ENCODE measurements around the gene RBM8A. TPM values are rescaled to one million over a fixed set of nuclear protein-coding genes. Genes with fewer than 3 reads are reported as not detected.
"Not testable (repeated sequence)": the region's sequence is repeated elsewhere in the genome, so short reads cannot be mapped to it uniquely, and the experiment has no call there.

The RBM8A gene
- total and polyA plus RNA-seq, 9 of the 15 experiments (the other 6 are each of a cell fraction or from before 2014, with no cell fraction given): 215 to 1,035 (median 291) TPM

DNA sequence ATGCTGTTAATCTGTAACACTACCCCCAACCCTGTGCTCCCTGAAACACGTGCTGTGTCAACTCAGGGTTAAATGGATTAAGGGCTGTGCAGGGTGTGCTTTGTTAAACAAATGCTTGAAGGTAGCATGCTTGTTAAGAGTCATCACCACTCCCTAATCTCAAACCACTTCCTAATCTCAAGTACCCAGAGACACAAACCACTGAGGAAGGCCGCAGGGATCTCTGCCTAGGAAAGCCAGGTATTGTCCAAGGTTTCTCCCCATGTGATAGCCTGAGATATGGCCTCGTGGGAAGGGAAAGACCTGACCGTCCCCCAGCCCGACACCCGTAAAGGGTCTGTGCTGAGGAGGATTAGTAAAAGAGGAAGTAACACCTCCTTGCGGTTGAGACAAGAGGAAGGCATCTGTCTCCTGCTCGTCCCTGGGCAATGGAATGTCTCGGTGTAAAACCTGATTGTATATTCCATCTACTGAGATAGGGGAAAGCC is 5.3 kb upstream of the RBM8A start (continued):
- 0 out of 2 replicates have a peak, but pooled peaks have one; percentile 27 for TF ChIP-seq FOXP4 (CRISPR knock-in tag; IDR thresholded peaks at IDR 0.05; ENCODE audit: borderline replicate concordance)
- peak; percentile 74 for TF ChIP-seq EP300 (IDR thresholded peaks at IDR 0.05; ENCODE audit: low read length)
- peak; percentile 86 for TF ChIP-seq MTA1 (IDR thresholded peaks at IDR 0.05; ENCODE audit: borderline replicate concordance)
- TF ChIP-seq PML (IDR thresholded peaks at IDR 0.05; ENCODE audit: low read length): peak; percentile 92
- TF ChIP-seq CC2D1A (IDR thresholded peaks at IDR 0.05): peak; percentile 91
- TF ChIP-seq HBP1 (CRISPR knock-in tag; IDR thresholded peaks at IDR 0.05): 0 out of 2 replicates have a peak, but pooled peaks have one; percentile 50
- TF ChIP-seq, protein P1, sequence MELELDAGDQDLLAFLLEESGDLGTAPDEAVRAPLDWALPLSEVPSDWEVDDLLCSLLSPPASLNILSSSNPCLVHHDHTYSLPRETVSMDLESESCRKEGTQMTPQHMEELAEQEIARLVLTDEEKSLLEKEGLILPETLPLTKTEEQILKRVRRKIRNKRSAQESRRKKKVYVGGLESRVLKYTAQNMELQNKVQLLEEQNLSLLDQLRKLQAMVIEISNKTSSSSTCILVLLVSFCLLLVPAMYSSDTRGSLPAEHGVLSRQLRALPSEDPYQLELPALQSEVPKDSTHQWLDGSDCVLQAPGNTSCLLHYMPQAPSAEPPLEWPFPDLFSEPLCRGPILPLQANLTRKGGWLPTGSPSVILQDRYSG (tag; conservative IDR thresholded peaks at IDR 0.05; ENCODE audit: low read depth): peak; percentile 69; the same call in 1 of the 2 replicates
- peak; percentile 39; the same call in 1 of the 2 replicates for TF ChIP-seq CREB1 (IDR thresholded peaks at IDR 0.05)
- TF ChIP-seq CREB1 (CRISPR knock-in tag; IDR thresholded peaks at IDR 0.05): peak; percentile 58; the same call in 1 of the 2 replicates
- TF ChIP-seq ETV5 (CRISPR knock-in tag; IDR thresholded peaks at IDR 0.05; ENCODE audit: low read depth): peak; percentile 73
- TF ChIP-seq TOE1 (IDR thresholded peaks at IDR 0.05; ENCODE audit: borderline replicate concordance): 0 out of 2 replicates have a peak, but pooled peaks have one; percentile 53
- not testable (repeated sequence) for TF ChIP-seq TOE1 (CRISPR knock-in tag; IDR thresholded peaks at IDR 0.05; ENCODE audit: borderline replicate concordance, low read depth); NR2C2 (CRISPR knock-in tag; IDR thresholded peaks at IDR 0.05)
- TF ChIP-seq ZNF24 (IDR thresholded peaks at IDR 0.05): peak; percentile 49; the same call in 1 of the 2 replicates
- peak; percentile 94; the same call in 1 of the 2 replicates for TF ChIP-seq ESRRA (IDR thresholded peaks at IDR 0.05; ENCODE audit: borderline replicate concordance, low read depth)
- 0 out of 2 replicates have a peak, but pooled peaks have one; percentile 33 for TF ChIP-seq ZNF583 (CRISPR knock-in tag; IDR thresholded peaks at IDR 0.05)
- peak; percentile 98 for TF ChIP-seq CXXC5 (CRISPR knock-in tag; IDR thresholded peaks at IDR 0.05)
- peak; percentile 83 for TF ChIP-seq MYC (IDR thresholded peaks at IDR 0.05; ENCODE audit: low read depth, low read length)
- TF ChIP-seq MYC (CRISPR knock-in tag; IDR thresholded peaks at IDR 0.05; ENCODE audit: borderline replicate concordance, low read depth): 0 out of 2 replicates have a peak, but pooled peaks have one; percentile 9
- TF ChIP-seq SOX6 (IDR thresholded peaks at IDR 0.05): peak; percentile 99
- peak; percentile 41; the same call in 1 of the 2 replicates for TF ChIP-seq NR2C2 (tag; IDR thresholded peaks at IDR 0.05)
- peak; percentile 76 for TF ChIP-seq ATF7 (IDR thresholded peaks at IDR 0.05)
- TF ChIP-seq NRF1 (conservative IDR thresholded peaks at IDR 0.05 in 1 of 2, IDR thresholded peaks at IDR 0.05 in 1 of 2): peak; percentile 8 to 37; a peak in 1 of 4 replicates
- peak; percentile 96 for TF ChIP-seq CBFA2T2 (conservative IDR thresholded peaks at IDR 0.05)
- TF ChIP-seq CREM (IDR thresholded peaks at IDR 0.05; ENCODE audit: low read depth): peak; percentile 25; the same call in 1 of the 2 replicates
- peak; percentile 93 for TF ChIP-seq HDAC3 (IDR thresholded peaks at IDR 0.05; ENCODE audit: borderline replicate concordance, partially characterized antibody)

Data from K562 (cell line).